Left ventricle myocardium inferior (tissue), 1 donor: ENCODE data around the gene BMPER. TPM values are rescaled to one million over a fixed set of nuclear protein-coding genes. Genes with fewer than 3 reads are reported as not detected.

Experiments
- DNase-seq: peaks from one replicate; pipeline ENCODE4 v3.0.0-alpha.2; 2020
- H3K27ac ChIP-seq: fragments of 200-600 bp; replicated peaks from 2 replicates; pipeline ENCODE4 v1.8.0; 2021
- H3K27me3 ChIP-seq: fragments of 200-600 bp; 2 replicates; pipeline ENCODE4 v1.8.0; 2021; ENCODE audit warnings: low read depth
- H3K36me3 ChIP-seq: fragments of 200-600 bp; 2 replicates; pipeline ENCODE4 v1.8.0; 2021
- H3K4me1 ChIP-seq: fragments of 200-600 bp; 2 replicates; pipeline ENCODE4 v1.8.0; 2021
- H3K4me3 ChIP-seq: fragments of 200-600 bp; 2 replicates; pipeline ENCODE4 v1.8.0; 2021; ENCODE audit warnings: mild to moderate bottlenecking, moderate library complexity
- H3K9me3 ChIP-seq: fragments of 200-600 bp; replicated peaks from 2 replicates; pipeline ENCODE4 v1.8.0; 2021
- CTCF ChIP-seq: fragments of 200-600 bp; IDR thresholded peaks from 2 replicates; pipeline ENCODE4 v1.8.0; 2021; ENCODE audit warnings: antibody characterized with exemption, mild to moderate bottlenecking, borderline replicate concordance
- intact Hi-C: fragments of 100-400 bp; cut with micrococcal nuclease; formaldehyde crosslinking; loops from one replicate; pipeline ENCODE4 v1.11.0; 2022
- total RNA-seq: library from RNA; stranded (reverse); fragmentation: NEBNext Ultra II Directional; extraction: Animal tissue kit (Norgen Biotek cat#: 25700); gene quantifications from one replicate; pipeline ENCODE4 v1.2.1, GENCODE V29; 2021
- donor health status: DM: no; HTN: yes; CAD: no; lungs with severe emphysema.

Gene BMPER
- total RNA-seq, 1 donor from 2014 or later = 2.9 TPM

GRCh38 chr7:33965183-33965744, 59.9 kb downstream of the BMPER start:
- no peak for DNase-seq
- intact Hi-C loops = no loop called here

GRCh38 chr7:33968591-33968990, 63.3 kb downstream of the BMPER start:
- Histone ChIP-seq H3K4me1 (no peaks in the 10 kb centered on the region), H3K9me3 (no peaks in the 10 kb centered on the region), H3K27me3 (no peaks in the 10 kb centered on the region), H3K4me3 (no peak overlapping the region), H3K36me3 (no peaks in the 10 kb centered on the region), H3K27ac (no peak overlapping the region)
- no peak for TF ChIP-seq CTCF
- intact Hi-C loops = no loop called here
- DNase-seq = no peak

More at GRCh38 chr7:33965183-33965744, 59.9 kb downstream of the BMPER start:
- no peaks in the 10 kb centered on the region for H3K27me3 ChIP-seq
- H3K36me3 ChIP-seq = no peaks in the 10 kb centered on the region
- no peaks in the 10 kb centered on the region for H3K9me3 ChIP-seq
- no peak overlapping the region for H3K4me3 ChIP-seq
- no peaks in the 10 kb centered on the region for H3K4me1 ChIP-seq
- no peak overlapping the region for H3K27ac ChIP-seq
- no peak for TF ChIP-seq CTCF

- Histone ChIP-seq H3K36me3 (no peaks in the 10 kb centered on the region), H3K27ac (no peak overlapping the region), H3K27me3 (no peaks in the 10 kb centered on the region), H3K4me3 (no peak overlapping the region), H3K4me1 (no peaks in the 10 kb centered on the region), H3K9me3 (no peaks in the 10 kb centered on the region)
- intact Hi-C loops = no loop called here
- no peak for DNase-seq
- no peak for TF ChIP-seq CTCF
These were observed 65.2 kb downstream of the BMPER start for GRCh38 chr7:33970536-33970935.

GRCh38 chr7:33971106-33971505, 65.8 kb downstream of the BMPER start:
- Histone ChIP-seq H3K9me3 (no peaks in the 10 kb centered on the region), H3K36me3 (no peaks in the 10 kb centered on the region), H3K27ac (no peak overlapping the region), H3K4me3 (no peak overlapping the region), H3K4me1 (no peaks in the 10 kb centered on the region), H3K27me3 (no peaks in the 10 kb centered on the region)
- no peak for DNase-seq
- TF ChIP-seq CTCF = no peak
- intact Hi-C loops = no loop called here

- no peaks in the 10 kb centered on the region for H3K9me3 ChIP-seq
- no peak for TF ChIP-seq CTCF
- intact Hi-C loops = no loop called here
These were observed 68.1 kb downstream of the BMPER start for GRCh38 chr7:33973231-33974015.

More at GRCh38 chr7:33973231-33974015, 68.1 kb downstream of the BMPER start:
- Histone ChIP-seq H3K4me1 (no peaks in the 10 kb centered on the region), H3K4me3 (no peak overlapping the region), H3K36me3 (no peaks in the 10 kb centered on the region), H3K27me3 (no peaks in the 10 kb centered on the region), H3K27ac (no peak overlapping the region)
- no peak for DNase-seq
